ENCODE measurements around the gene ADNP2.

The ADNP2 gene

DNA sequence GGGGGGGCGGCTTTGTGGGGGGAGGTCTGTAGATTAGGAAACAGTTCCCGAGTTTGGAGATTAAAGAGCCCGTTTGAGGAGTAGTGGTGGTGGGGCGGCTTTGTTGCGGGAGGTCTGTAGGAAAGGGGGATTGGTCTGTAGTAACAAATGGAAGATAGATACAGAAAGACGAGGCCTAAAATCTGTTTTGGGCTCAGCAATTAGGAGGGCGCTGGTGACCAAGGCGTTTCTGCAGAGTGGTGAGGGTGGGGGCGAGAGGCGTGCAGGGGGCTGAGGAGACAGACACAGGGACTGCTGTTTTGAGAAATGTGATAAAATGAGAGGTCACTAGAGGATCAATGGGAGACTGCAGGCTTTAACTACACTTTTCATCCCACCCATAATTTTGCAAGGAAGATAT is 1.6 kb upstream of the ADNP2 start:
- DNase-seq (ENCODE audit: low spot score): no peak

DNA sequence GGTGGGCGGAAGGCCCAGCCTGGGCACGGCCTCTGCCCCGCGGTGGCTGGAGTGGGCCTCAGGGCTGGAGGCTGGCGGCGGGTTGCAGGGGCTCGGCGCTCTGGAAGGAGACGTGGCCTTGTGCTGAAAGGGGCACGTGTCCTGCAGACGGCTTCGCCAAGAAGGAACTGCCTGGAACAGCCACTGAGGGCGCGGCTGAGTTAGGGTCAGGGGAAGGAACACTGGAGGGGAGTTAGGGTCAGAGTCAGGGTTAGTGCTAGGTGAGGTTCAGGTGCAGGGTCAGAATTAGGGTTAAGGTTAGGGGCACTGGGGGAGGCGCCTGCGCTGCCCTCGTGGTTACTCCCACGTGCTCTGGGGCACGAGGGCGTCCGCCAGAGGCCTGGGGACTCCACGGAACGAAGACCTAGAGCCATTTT is 933 bp upstream of the ADNP2 start:
- DNase-seq (ENCODE audit: low spot score): no peak

DNA sequence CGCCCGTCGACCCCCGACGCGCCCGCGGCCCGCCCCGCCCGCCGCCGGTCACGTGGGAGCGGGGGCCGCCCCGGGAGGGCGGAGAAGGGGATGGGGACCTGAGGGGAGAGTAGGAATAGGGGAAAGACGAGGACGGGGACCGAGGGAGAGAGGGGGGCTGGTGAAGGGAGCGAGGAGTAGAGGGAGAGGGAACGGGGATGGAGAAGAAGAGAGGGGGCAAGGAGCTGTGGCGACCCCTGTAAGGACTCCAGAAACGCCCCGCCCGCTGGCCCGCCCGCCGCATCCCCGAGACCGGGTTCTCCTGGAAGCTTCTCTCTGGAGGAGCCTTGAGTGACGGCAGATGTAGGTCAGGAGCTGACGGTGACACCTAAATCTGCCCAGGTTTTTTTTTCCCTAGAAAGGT is 615 bp downstream of the ADNP2 start:
- DNase-seq (ENCODE audit: low spot score): no peak

DNA sequence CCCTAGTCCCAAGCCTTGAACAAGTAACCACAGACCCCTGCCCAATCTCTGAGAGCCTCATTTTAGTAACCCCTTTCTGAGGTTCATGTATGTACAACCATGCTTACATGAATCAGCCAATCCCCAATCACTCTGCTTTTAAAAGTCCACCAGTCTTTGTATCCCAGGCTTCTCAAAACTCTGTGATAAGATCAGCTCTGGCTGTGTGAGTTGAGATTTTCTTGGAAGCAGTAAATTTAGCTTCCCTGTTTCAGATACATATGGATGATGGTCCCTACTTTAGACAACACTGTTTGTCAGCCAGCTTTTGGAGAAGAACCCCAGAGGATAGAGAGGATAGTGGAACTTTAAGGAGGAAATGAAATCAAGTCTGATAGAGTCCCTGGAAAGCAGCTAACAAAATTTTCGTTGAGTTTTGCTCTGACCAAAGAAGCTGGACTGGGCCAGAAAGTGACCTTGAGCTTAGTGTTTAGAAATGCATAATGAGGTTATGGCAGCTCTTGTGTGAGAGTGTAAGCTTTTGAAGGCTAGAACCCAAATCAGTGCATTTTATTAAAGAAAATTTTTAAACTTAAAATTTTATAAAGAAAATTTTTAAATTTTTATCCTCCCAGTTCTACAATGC is 3.7 kb downstream of the ADNP2 start:
- DNase-seq (ENCODE audit: low spot score): no peak

DNA sequence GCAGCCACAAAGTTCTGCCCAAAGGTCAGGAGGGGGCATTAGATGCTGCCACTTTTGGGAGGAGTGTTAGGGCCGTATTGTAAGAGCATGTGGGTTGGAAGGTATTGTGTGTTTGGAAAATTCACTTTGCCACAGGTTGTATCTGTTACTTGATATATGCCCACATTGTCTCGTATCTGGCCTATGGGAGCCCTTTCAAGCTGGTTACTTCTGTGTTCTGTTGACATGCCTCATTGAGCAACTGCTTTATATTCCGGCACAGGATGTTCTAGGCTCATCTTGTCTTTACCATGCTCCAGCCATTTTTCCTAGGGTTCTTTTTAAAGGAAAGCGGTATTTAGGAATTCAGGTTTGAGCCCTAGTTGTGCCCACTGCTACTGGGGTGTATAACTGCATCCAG is 6.0 kb downstream of the ADNP2 start:
- DNase-seq (ENCODE audit: low spot score): no peak

DNA sequence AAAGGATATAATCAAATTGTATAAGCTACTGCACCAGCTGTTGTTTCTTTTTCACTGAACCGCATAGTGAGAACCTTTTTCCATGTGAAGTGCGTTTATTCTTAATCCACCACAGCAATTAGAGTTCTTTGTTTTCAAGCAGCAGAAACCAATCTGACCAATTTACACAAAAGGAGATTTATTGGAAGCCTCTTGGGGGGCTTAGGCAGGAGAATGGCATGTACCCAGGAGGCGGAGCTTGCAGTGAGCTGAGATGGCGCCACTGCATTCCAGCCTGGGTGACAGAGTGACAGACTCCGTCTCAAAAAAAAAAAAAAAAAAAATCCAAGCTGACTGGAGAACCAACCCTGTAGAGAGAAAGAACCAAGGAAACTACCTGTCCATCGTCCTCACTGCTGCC is 10.0 kb downstream of the ADNP2 start:
- no peak for DNase-seq (ENCODE audit: low spot score)

DNA sequence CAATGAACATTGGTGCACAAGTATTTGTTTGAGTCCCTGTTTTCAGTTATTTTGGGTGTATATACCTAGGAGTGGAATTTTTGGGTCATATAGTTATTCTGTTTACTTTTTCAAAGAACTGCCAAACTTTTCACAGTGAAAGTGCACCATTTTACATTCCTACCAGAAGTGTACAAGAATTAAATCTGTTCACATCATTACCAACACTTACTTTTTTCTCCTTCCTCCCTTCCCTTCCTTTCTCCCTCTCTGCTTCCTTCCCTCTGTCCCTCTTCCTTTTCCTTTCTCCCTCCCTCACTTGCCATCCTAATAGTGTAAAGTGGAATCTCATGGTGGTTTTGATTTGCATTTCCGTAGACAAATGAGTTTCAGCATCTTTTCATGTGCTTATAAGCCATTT is 11.9 kb downstream of the ADNP2 start:
- DNase-seq (ENCODE audit: low spot score): no peak

DNA sequence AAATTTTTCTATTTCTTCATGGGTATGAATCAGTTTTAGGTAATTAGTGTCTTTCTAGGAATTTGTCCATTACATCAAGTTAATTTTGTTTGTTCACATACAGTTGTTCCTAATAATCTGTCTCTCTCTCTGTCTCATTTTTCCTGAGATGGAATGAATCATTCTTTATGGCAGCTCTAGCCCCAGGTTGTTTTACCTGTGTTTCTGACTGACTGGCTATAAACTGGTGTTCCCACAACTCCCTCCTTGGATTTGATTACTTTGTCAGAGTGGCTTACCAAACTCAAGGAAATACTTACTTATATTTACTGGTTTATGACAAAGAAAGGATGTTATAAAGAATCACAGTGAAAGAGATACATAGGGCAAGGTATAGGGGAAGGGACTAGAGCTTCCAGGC is 15.1 kb downstream of the ADNP2 start:
- no peak for DNase-seq (ENCODE audit: low spot score)

DNA sequence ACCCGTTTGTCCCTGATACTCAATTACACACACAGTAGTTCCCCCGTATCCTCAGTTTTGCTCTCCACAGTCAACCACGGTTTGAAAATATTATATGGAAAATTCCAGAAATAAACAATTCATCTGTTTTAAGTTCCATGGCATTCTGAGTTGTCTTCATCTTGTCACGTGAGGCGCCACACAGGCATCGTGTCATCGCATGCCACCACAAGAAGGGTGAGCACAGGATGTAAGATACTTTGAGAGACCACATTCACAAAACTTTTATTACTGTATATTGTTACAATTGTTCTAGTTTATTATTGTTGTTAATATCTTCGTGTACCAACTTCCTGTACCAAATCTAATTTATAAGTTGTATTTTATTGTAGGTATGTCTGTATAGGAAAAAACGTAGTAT is 17.7 kb downstream of the ADNP2 start:
- DNase-seq (ENCODE audit: low spot score): no peak

DNA sequence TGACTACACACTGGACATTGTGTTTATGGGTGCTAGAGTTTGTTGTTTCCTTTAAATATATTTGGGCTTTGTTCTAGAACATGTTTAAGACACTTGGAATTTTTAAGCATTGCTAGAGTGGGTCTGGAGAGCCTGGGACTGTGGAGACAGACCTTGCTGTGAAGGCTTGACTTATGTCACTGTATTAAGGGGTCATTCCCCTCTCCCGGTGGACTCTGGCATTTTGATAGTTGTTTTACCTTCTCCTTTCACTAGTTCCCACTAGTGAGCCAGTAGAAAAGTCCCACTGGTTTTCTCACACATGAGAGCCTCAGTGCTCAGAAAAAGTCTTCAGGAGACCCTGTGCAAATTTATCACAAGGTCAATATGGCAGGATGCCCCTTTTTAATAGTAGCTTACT is 18.6 kb downstream of the ADNP2 start:
- DNase-seq (ENCODE audit: low spot score): no peak

DNA sequence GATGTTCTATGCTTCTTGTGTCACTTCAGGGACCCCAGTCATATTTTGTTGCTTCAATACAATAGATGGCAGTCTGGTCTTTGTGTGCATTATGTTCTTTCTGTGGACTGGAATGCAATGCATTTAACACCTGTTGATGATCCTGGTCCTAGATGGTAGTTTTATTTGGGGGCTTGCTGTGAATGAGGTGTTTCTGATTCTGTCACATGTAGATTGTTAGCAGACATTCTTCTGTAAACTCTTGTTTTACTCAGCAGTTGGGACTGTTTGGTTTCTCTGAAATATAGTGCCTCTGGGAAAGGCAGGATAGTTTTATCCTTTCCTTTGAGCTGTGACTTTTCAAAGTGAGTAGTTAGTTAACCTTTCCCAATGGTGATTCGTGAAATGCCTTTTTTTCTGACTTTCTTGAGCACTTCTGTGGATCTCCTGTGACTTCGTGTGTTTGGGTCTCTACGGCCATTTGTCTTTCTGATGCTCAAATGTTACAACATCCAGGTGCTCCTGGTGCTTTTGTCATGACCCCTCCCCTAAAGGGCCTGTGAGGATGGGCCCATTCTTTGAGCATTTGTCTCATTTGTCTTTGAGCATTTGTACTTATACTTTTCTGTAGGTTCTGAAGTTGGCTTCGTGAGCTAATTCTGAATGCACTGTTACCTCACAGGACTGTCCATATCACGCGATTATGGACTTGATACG is 20.8 kb downstream of the ADNP2 start:
- no peak for DNase-seq (ENCODE audit: low spot score)

DNA sequence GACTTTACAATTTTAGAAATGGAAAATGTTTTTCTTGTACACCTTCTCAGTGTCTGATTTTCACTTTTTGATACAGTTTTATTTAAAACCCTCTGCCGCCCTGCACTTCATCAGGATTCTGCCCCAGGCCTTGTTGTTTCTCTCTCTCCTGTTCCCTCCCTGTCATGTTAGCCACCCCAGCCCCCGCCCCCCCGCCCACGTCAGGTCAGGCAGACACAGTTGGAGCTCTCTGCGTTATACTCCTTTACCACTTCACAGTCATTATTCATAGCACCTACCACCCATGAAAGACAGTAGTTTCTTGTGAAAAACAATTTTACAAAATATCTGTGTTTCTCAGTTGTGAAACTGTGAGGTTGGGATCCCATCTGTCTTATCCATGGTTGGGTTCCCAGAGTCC is 21.5 kb downstream of the ADNP2 start:
- DNase-seq (ENCODE audit: low spot score): no peak

DNA sequence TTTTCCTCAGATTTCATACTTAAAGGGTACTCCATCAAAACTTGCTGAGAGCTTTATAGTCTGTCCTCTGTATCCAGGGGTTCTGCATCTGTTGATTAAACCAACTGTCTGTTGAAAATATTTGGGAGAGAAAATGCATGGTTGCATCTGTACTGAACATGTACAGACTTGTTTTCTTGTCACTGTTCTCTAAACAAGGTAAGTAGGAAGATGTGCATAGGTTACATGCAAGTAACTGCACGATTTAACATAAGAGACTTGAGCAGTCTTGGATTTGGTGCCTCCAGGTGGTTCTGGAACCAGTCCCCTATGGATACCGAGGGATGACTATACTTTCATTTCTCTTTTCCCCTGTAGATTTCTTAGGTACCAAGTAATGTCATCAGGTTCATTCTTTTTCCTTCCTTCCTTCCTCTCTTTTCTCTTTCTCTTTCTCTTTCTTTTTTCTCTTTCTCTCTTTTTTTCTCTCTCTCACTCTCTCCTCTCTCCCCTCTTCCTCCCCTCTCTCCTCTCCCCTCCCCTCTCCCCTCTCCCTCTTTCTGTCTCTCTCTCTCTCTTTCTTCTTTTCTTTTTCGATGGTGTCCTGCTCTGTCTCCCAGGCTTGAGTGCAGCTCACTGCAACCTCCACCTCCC is 23.2 kb downstream of the ADNP2 start:
- DNase-seq (ENCODE audit: low spot score): no peak

DNA sequence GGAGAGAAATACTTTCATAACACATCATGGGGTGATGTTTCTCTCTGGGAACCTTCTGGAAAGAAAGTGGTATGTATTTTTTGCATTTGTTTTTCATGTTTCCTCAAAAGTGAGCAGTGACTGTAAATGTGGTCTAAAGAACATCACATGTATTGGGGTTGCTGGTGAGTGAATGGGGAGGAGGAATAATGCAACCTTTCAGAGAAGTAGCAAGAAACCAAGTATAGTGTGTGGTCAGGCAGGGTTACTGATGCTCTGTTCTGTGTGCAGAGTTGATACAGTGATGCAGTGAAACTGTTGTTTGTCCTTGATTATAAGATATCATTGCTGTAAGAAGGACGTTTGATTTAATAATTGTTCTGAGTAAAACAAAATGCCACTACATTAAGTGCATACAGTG is 24.1 kb downstream of the ADNP2 start:
- DNase-seq (ENCODE audit: low spot score): no peak

DNA sequence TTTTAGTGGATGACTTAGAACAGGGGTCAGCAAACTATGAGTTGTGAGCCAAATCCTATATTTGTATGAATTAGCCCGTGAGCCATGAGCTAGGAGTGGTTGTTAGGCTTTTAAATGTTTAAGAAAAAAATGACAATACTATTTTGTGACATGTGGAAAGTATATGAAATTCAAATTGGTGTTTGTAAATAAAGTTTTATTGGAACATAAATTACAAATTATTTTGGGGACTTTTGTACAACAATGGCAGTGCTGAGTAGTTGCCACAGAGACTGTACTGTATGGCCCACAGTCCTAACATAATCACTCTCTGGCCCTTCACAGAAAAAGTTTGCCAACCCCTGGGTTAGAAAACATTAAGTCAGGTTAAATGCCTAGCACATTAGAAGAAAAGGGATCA is 26.1 kb downstream of the ADNP2 start:
- no peak for DNase-seq (ENCODE audit: low spot score)

DNA sequence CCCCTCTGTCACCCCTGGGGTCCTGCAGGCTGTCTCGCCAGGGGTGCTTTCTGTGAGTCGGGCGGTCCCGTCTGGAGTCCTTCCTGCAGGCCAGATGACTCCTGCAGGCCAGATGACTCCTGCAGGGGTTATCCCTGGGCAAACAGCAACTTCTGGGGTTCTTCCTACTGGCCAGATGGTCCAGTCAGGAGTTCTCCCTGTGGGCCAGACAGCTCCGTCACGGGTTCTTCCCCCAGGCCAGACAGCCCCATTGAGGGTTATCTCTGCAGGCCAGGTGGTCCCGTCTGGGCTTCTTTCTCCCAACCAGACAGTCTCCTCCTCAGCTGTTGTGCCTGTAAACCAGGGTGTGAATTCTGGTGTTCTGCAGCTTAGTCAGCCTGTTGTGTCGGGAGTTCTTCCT is 27.6 kb downstream of the ADNP2 start:
- DNase-seq (ENCODE audit: low spot score): no peak

DNA sequence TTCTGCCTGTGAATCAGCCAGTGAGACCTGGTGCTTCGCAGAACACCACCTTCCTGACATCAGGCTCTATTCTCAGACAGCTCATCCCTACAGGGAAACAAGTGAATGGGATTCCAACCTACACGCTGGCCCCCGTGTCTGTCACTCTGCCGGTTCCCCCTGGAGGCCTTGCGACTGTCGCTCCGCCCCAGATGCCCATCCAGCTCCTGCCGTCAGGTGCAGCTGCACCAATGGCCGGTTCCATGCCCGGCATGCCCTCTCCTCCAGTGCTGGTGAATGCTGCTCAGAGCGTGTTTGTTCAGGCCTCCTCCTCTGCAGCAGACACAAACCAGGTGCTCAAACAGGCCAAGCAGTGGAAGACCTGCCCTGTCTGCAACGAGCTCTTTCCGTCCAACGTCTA is 28.1 kb downstream of the ADNP2 start:
- no peak for DNase-seq (ENCODE audit: low spot score)

DNA sequence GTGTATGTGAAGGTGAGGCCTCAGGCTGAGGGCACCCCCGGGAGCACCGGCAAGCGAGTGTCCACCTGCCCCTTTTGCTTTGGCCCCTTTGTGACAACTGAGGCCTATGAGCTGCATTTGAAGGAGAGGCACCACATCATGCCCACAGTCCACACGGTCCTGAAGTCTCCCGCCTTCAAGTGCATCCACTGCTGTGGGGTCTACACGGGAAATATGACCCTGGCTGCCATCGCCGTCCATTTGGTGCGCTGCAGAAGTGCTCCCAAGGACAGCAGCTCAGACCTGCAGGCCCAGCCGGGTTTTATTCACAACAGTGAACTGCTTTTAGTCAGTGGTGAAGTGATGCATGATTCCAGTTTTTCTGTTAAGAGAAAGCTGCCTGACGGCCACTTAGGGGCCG is 28.9 kb downstream of the ADNP2 start:
- DNase-seq (ENCODE audit: low spot score): no peak

DNA sequence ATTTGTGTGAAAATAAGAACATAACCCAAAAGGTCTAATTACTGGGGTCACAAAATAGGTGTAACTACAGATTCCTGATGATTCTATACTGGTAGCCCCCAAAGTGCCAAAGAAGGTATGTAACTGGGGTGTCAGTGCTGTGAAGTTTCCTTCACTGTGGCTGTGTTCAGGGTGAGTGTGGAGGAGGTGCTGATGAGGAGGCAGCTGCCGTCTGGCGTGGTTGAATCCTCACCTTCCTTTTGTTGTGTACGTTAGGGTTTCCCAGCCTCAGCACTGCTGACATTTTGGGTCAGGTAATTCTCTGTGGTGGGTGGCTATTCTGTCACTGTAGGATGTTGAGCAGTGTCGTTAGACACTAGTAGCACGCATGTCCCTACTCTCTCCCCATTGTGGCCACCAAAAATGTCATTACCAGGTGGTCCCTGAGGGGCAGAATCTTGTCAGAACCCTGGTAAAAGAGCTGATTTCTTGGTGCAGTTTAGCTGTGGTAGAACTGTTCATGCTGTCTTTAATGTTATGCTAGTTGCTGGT is 31.5 kb downstream of the ADNP2 start:
- DNase-seq (ENCODE audit: low spot score): no peak

DNA sequence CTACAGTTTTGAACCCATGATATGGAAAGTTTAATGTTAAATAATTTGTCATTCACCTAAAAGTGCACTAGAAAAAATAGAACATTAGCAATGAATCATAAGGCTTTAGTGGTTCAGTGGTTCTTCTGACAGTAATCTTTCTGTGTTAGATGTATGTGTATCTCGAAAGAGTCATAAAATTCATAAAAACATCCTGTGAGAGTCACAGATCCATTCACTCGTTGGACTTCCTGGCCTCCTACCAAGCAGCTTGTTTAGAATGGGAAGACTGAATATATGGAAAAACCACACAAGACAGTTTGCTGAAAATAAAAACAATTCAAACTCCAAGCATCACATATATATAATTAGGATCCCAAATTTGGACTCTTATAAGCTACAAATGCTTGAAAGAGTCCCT is 34.8 kb downstream of the ADNP2 start:
- no peak for DNase-seq (ENCODE audit: low spot score)

DNA sequence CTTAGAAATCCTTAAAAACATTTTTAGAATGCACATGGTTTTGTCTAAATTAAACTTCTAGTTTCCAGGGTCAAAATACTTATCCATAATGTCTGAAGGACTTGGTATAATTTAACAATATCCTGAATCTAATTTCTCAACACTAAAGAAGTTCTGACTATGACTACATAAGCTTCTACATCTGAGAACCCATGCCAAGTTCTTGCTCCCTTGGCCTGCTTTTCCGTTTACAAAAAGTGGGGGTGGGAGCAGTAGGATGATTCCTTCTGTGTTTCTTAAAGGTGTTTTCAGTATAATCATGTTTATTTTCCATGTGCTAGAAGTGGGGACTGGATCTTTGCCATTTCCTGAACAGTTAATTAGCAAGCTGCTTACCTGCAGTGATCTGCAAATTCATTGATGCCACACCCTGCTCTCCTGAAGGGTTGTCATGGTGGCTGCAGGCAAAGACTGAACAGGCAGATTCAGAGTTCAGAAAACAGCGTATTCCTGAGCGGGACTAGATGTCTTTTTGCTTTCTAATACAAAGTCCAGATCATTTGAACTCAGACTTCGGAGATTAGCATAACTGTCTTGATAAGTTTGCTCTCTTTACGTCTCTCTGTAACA is 36.2 kb downstream of the ADNP2 start:
- DNase-seq (ENCODE audit: low spot score): no peak

DNA sequence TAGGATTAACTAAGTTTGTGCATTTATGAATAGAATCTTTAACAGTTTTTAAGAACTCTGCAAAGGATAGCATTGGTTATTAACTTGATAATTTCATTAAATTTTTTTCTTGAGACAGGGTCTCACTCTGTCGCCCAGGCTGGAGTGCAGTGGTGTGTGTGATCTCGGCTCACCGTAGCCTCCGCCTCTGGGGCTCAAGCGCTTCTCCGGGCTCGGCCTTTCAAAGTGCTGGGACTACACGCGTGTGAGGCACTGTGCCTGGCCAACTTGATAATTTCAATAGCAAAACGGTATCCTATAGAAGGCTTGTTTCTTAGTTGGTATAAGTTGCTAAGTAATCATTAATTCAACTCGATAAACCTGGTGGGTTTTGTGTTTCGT is 38.0 kb downstream of the ADNP2 start:
- no peak for DNase-seq (ENCODE audit: low spot score)

Measured in germinal center (tissue), 1 donor.